Skeletal muscle tissue (tissue), 4 donors: ENCODE measurements around the gene ZNF462. TPM values are rescaled to one million over a fixed set of nuclear protein-coding genes. Genes with fewer than 3 reads are reported as not detected.

Experiments used
- H3K27ac ChIP-seq: one replicate; pipeline ENCODE4 v1.7.0; 2013; ENCODE audit warnings: mild to moderate bottlenecking, low read depth, low read length, inconsistent platforms
- H3K27me3 ChIP-seq, 3 donors: one replicate each; pipeline ENCODE4 v1.7.0; 2013; ENCODE audit warnings: low read length in 3 of 3; ENCODE audit not compliant: control insufficient read depth in 3 of 3, insufficient read depth in 3 of 3
- H3K36me3 ChIP-seq, 3 donors: one replicate each; pipeline ENCODE4 v1.7.0; 2013; ENCODE audit warnings: low read length in 3 of 3; ENCODE audit not compliant: control insufficient read depth in 3 of 3, insufficient read depth in 3 of 3
- H3K4me1 ChIP-seq, 3 donors: one replicate each; pipeline ENCODE4 v1.7.0; 2013; ENCODE audit warnings: low read length in 3 of 3, mild to moderate bottlenecking in 3 of 3; ENCODE audit not compliant: control insufficient read depth in 3 of 3, insufficient read depth in 3 of 3
- H3K4me3 ChIP-seq, 3 donors: one replicate each; pipeline ENCODE4 v1.7.0; 2013; ENCODE audit warnings: low read length in 3 of 3
- H3K9ac ChIP-seq, 3 donors: one replicate each; pipeline ENCODE4 v1.7.0; 2013; ENCODE audit warnings: low read length in 3 of 3, mild to moderate bottlenecking in 3 of 3, moderate library complexity in 2 of 3, low read depth in 1 of 3
- H3K9me3 ChIP-seq, 3 donors: one replicate each; pipeline ENCODE4 v1.7.0; 2013; ENCODE audit warnings: low read length in 3 of 3; ENCODE audit not compliant: control insufficient read depth in 3 of 3
- total RNA-seq: library from RNA; depleted of rRNA; stranded (reverse); fragments of >200 nt; gene quantifications from one replicate; pipeline ENCODE4 v1.2.3, GENCODE V29; 2014
- donor health status: Osteomylitis.

Gene ZNF462
- total RNA-seq, 1 donor from 2014 or later = 28.7 TPM

GRCh38 chr9:106954558-106954957 lies 91.6 kb downstream of the ZNF462 start:
- Histone ChIP-seq H3K27me3 (no peaks in the 10 kb centered on the region), H3K4me3 (no peak overlapping the region), H3K36me3 (peaks cover 0 to 13% (median 7%) of the 10 kb centered on the region in 3 donors), H3K4me1 (peaks cover 9 to 22% (median 9%) of the 10 kb centered on the region in 3 donors), H3K9me3 (no peaks in the 10 kb centered on the region), H3K27ac (no peak overlapping the region), H3K9ac (no peak overlapping the region)

DNA sequence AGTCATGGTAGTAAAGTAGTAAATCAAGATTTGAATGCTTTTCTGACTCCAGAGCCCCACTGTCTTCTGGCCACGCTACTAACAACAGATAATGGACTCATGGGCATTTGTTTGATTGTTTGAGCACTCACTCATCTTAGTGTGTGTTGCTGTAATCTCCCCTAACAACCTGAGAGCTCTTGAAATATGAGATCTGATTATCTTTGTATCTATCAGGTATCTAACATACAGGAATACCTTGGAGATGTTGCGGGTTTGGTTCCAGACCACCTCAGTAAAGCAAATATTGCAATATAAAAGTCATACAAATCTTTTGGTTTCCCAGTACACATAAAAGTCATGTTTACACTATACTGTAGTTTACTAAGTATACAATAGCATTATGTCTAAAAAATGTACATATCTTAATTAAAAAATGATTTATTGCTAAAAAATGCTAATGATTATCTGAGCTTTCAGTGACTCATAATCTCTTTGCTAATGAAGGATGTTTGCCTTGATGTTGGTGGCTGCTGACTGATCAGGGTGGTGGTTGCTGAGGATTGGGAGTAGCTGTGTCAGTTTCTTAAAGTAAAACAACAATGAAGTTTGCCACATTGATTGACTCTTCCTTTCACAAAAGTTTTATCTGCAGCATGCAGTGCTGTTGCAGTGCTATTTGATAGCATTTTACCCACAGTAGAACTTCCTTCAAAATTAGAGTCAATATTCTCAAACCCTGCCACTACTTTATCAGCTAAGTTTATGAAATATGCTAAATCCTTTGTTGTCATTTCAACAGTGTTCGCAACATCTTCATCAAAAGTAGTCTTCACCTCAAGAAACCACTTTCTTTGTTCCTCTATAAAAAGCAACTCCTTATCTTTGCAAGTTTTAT lies 92.2 kb downstream of the ZNF462 start:
- no peak overlapping the region for H3K4me3 ChIP-seq
- no peak overlapping the region for H3K27ac ChIP-seq
- no peaks in the 10 kb centered on the region for H3K27me3 ChIP-seq
- H3K36me3 ChIP-seq = peaks cover 0 to 13% (median 13%) of the 10 kb centered on the region in 3 donors
- H3K4me1 ChIP-seq = peaks cover 9 to 24% (median 9%) of the 10 kb centered on the region in 3 donors
- no peaks in the 10 kb centered on the region for H3K9me3 ChIP-seq
- H3K9ac ChIP-seq = no peak overlapping the region

- H3K36me3 ChIP-seq = peaks cover 0 to 13% (median 9%) of the 10 kb centered on the region in 3 donors
- no peak overlapping the region for H3K27ac ChIP-seq
- peaks cover 9 to 23% (median 14%) of the 10 kb centered on the region in 3 donors for H3K4me1 ChIP-seq
- no peak overlapping the region for H3K9ac ChIP-seq
- no peaks in the 10 kb centered on the region for H3K27me3 ChIP-seq
- no peaks in the 10 kb centered on the region for H3K9me3 ChIP-seq
- H3K4me3 ChIP-seq = no peak overlapping the region
Observed at GRCh38 chr9:106956971-106957370, 94.0 kb downstream of the ZNF462 start.

- H3K4me1 ChIP-seq = peaks cover 2 to 18% (median 8%) of the 10 kb centered on the region in 3 donors
- H3K27ac ChIP-seq = no peak overlapping the region
- peaks cover 0 to 13% (median 6%) of the 10 kb centered on the region in 3 donors for H3K36me3 ChIP-seq
- H3K9me3 ChIP-seq = no peaks in the 10 kb centered on the region
- H3K9ac ChIP-seq = no peak overlapping the region
- no peak overlapping the region for H3K4me3 ChIP-seq
- no peaks in the 10 kb centered on the region for H3K27me3 ChIP-seq
Observed at GRCh38 chr9:106958955-106959657, 96.1 kb downstream of the ZNF462 start.

DNA sequence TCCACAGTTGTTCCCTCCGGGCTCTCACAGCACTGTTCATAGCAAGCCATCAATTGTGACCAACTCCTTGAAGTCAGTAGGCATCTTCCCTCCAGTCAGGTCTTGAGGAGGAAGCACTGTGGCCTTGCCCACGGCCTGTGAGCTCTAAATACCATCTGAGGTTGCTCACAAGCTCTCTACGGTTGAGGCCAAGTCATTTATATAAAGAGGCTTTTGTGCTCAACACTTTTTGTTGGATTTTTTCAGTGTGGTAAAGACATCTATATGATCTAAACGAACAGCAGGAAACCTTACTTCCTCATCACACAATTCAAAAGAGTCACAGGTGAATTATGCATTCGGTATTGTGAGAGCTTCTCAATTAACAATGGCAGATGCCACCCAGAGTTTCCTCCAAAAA lies 97.3 kb downstream of the ZNF462 start:
- no peaks in the 10 kb centered on the region for H3K9me3 ChIP-seq
- H3K9ac ChIP-seq = no peak overlapping the region
- no peak overlapping the region for H3K27ac ChIP-seq
- peaks cover 2 to 23% (median 9%) of the 10 kb centered on the region in 3 donors for H3K4me1 ChIP-seq
- no peaks in the 10 kb centered on the region for H3K27me3 ChIP-seq
- peaks cover 0 to 13% (median 6%) of the 10 kb centered on the region in 3 donors for H3K36me3 ChIP-seq
- H3K4me3 ChIP-seq = no peak overlapping the region

DNA sequence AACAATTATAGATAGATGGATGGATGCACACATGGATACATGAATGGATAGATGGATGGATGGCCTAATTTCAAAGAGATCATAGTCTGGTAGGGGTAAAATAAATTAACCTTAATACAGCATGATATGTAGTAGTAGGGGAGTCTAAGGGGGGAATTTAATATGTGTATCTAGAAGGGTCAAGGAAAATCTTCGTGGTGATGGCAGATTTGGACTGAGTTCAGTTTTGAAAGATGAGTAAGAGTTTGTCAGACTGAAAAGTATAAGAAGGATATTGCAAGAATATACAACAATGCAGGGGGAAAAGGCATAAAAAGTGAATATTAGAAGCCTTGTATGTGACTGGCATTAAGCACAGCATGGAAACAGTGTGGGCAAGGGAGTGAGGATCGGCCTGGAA lies 98.7 kb downstream of the ZNF462 start:
- H3K4me1 ChIP-seq = peaks cover 7 to 25% (median 9%) of the 10 kb centered on the region in 3 donors
- H3K4me3 ChIP-seq = no peak overlapping the region
- H3K27ac ChIP-seq = peak overlapping the region; percentile 15
- peaks cover 0 to 13% (median 6%) of the 10 kb centered on the region in 3 donors for H3K36me3 ChIP-seq
- no peaks in the 10 kb centered on the region for H3K27me3 ChIP-seq
- H3K9me3 ChIP-seq = no peaks in the 10 kb centered on the region
- H3K9ac ChIP-seq = no peak overlapping the region

DNA sequence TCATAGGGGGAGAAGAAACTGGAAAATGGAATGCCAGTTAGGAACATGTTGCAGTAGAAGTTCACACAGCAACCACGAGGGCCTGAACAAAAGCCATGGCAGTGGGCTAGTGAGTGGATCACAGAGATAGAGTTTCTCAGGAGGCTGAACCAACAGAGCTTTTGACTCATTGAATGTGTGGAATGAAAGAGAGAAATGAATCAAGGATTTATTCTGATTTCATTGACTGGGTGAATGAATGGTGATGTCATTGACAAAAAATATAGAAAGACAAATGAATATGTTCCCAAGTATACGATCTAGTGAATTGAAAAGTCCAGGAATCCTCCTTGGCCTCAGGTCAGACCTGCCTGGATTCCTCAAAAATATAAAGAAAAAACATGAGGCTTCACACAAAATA lies 99.2 kb downstream of the ZNF462 start:
- Histone ChIP-seq H3K4me3 (no peak overlapping the region), H3K4me1 (peaks cover 5 to 23% (median 9%) of the 10 kb centered on the region in 3 donors), H3K9me3 (no peaks in the 10 kb centered on the region), H3K27ac (peak overlapping the region; percentile 15), H3K36me3 (peaks cover 0 to 13% (median 6%) of the 10 kb centered on the region in 3 donors), H3K27me3 (no peaks in the 10 kb centered on the region), H3K9ac (no peak overlapping the region)

DNA sequence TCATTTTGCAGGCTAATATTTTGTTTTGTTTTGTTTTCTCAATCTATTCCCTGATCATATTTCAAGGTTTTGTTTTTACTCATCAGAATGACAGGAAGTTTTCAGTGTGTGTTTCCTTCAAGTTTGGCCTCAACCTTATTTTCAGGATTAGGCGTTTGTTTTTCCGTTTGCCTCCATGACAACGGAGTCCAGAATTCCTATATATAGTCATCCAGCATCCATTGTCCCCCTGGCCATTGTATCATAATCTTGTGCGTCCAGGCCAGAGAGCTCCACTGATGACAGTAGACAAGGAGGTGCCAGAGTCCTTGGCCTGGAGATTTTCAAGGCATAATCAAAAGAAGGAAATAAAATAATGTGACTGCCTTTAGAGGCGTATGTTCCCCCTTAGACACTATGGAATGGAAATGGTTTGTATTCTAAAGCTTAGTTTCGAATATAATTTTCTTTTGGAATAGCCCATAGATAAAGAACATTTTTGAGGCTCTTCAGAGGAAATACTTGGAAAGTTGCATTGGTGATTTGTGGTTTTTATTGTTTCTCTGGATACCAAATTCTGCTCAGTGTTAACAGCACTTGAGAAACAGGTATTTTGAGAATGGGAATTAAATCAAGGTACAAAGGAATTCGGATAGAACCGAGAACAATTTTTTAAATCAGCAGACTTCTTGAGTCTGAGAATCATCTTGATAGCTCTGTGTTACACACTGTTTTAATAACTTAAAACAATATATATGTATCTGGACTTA lies 99.8 kb downstream of the ZNF462 start:
- H3K36me3 ChIP-seq = peaks cover 0 to 13% (median 6%) of the 10 kb centered on the region in 3 donors
- peaks cover 5 to 23% (median 9%) of the 10 kb centered on the region in 3 donors for H3K4me1 ChIP-seq
- no peak overlapping the region for H3K9ac ChIP-seq
- no peak overlapping the region for H3K4me3 ChIP-seq
- H3K9me3 ChIP-seq = no peaks in the 10 kb centered on the region
- no peaks in the 10 kb centered on the region for H3K27me3 ChIP-seq
- H3K27ac ChIP-seq = peak overlapping the region; percentile 43

GRCh38 chr9:106963684-106964083 lies 100.7 kb downstream of the ZNF462 start:
- H3K27ac ChIP-seq = peak overlapping the region; percentile 43
- no peak overlapping the region for H3K9ac ChIP-seq
- no peaks in the 10 kb centered on the region for H3K27me3 ChIP-seq
- H3K9me3 ChIP-seq = no peaks in the 10 kb centered on the region
- no peak overlapping the region for H3K4me3 ChIP-seq
- H3K4me1 ChIP-seq = peaks cover 5 to 27% (median 9%) of the 10 kb centered on the region in 3 donors
- H3K36me3 ChIP-seq = peaks cover 0 to 6% (median 4%) of the 10 kb centered on the region in 3 donors
